Measurements from ENCODE around the gene CCDC60. TPM values are rescaled to one million over a fixed set of nuclear protein-coding genes. Genes with fewer than 3 reads are reported as not detected.

Gene CCDC60
- total and polyA plus RNA-seq, 4 experiments from 2014 or later: not detected

GRCh38 chr12:119373001-119373400 lies 38.5 kb downstream of the CCDC60 start:
- Histone ChIP-seq H3K27ac (ENCODE audit: low read depth, low read length) (no peak overlapping the region), H3K9me3 (ENCODE audit: control insufficient read depth in 1 of 2, low read length in 2 of 2) (no peaks in the 10 kb centered on the region), H3K4me1 (ENCODE audit: insufficient read depth, low read length) (no peaks in the 10 kb centered on the region), H3K36me3 (ENCODE audit: insufficient read depth, low read length) (no peaks in the 10 kb centered on the region), H3K27me3 (ENCODE audit: insufficient read depth, low read length) (no peaks in the 10 kb centered on the region), H3K4me3 (ENCODE audit: low read length in 2 of 2) (no peak overlapping the region)
- Mint-ChIP-seq H3K4me3 (no peak overlapping the region), H3K9me3 (peaks cover 0 to 1% (median 0%) of the 10 kb centered on the region in 8 donors), H3K4me1 (no peaks in the 10 kb centered on the region), H3K27me3 (peaks cover 3 to 8% of the 10 kb centered on the region in 2 donors), H3K36me3 (no peaks in the 10 kb centered on the region), H3K27ac (no peak overlapping the region)
- ChIA-PET CTCF (ENCODE audit: partially characterized antibody) (no interaction called here), POLR2A (ENCODE audit: partially characterized antibody) (no interaction called here)
- no peak for DNase-seq
- intact Hi-C loops (cut with micrococcal nuclease): no loop called here

GRCh38 chr12:119373666-119374065 lies 39.1 kb downstream of the CCDC60 start:
- peaks cover 0 to 1% (median 0%) of the 10 kb centered on the region in 8 donors for H3K9me3 Mint-ChIP-seq
- H3K27me3 Mint-ChIP-seq: peaks cover 3 to 8% of the 10 kb centered on the region in 2 donors
- Histone ChIP-seq H3K4me1 (ENCODE audit: insufficient read depth, low read length) (no peaks in the 10 kb centered on the region), H3K27ac (ENCODE audit: low read depth, low read length) (no peak overlapping the region), H3K9me3 (ENCODE audit: control insufficient read depth in 1 of 2, low read length in 2 of 2) (no peaks in the 10 kb centered on the region), H3K27me3 (ENCODE audit: insufficient read depth, low read length) (no peaks in the 10 kb centered on the region), H3K4me3 (ENCODE audit: low read length in 2 of 2) (no peak overlapping the region), H3K36me3 (ENCODE audit: insufficient read depth, low read length) (no peaks in the 10 kb centered on the region)
- no peak overlapping the region for H3K27ac Mint-ChIP-seq
- H3K4me1 Mint-ChIP-seq: no peaks in the 10 kb centered on the region
- intact Hi-C loops (cut with micrococcal nuclease): no loop called here
- H3K4me3 Mint-ChIP-seq: no peak overlapping the region
- no peak for DNase-seq
- POLR2A ChIA-PET (ENCODE audit: partially characterized antibody): no interaction called here
- CTCF ChIA-PET (ENCODE audit: partially characterized antibody): no interaction called here
- no peaks in the 10 kb centered on the region for H3K36me3 Mint-ChIP-seq

GRCh38 chr12:119374635-119375034 lies 40.1 kb downstream of the CCDC60 start:
- peaks cover 3 to 8% of the 10 kb centered on the region in 2 donors for H3K27me3 Mint-ChIP-seq

GRCh38 chr12:119375075-119375882 lies 40.8 kb downstream of the CCDC60 start:
- Mint-ChIP-seq H3K4me3 (no peak overlapping the region), H3K27me3 (peaks cover 3 to 8% of the 10 kb centered on the region in 2 donors), H3K27ac (no peak overlapping the region), H3K9me3 (peaks cover 0 to 1% (median 0%) of the 10 kb centered on the region in 8 donors), H3K36me3 (no peaks in the 10 kb centered on the region), H3K4me1 (no peaks in the 10 kb centered on the region)
- Histone ChIP-seq H3K4me1 (ENCODE audit: insufficient read depth, low read length) (no peaks in the 10 kb centered on the region), H3K27me3 (ENCODE audit: insufficient read depth, low read length) (no peaks in the 10 kb centered on the region), H3K4me3 (ENCODE audit: low read length in 2 of 2) (no peak overlapping the region), H3K27ac (ENCODE audit: low read depth, low read length) (no peak overlapping the region), H3K36me3 (ENCODE audit: insufficient read depth, low read length) (no peaks in the 10 kb centered on the region), H3K9me3 (ENCODE audit: control insufficient read depth in 1 of 2, low read length in 2 of 2) (no peaks in the 10 kb centered on the region)
- no peak for DNase-seq
- intact Hi-C loops (cut with micrococcal nuclease): no loop called here
- ChIA-PET CTCF (ENCODE audit: partially characterized antibody) (no interaction called here), POLR2A (ENCODE audit: partially characterized antibody) (no interaction called here)

More at GRCh38 chr12:119374635-119375034, 40.1 kb downstream of the CCDC60 start:
- H3K9me3 Mint-ChIP-seq: peaks cover 0 to 1% (median 0%) of the 10 kb centered on the region in 8 donors
- no peaks in the 10 kb centered on the region for H3K4me1 Mint-ChIP-seq
- Histone ChIP-seq H3K27ac (ENCODE audit: low read depth, low read length) (no peak overlapping the region), H3K9me3 (ENCODE audit: control insufficient read depth in 1 of 2, low read length in 2 of 2) (no peaks in the 10 kb centered on the region), H3K36me3 (ENCODE audit: insufficient read depth, low read length) (no peaks in the 10 kb centered on the region), H3K4me1 (ENCODE audit: insufficient read depth, low read length) (no peaks in the 10 kb centered on the region), H3K4me3 (ENCODE audit: low read length in 2 of 2) (no peak overlapping the region), H3K27me3 (ENCODE audit: insufficient read depth, low read length) (no peaks in the 10 kb centered on the region)
- intact Hi-C loops (cut with micrococcal nuclease): no loop called here
- H3K27ac Mint-ChIP-seq: no peak overlapping the region
- no peak overlapping the region for H3K4me3 Mint-ChIP-seq
- H3K36me3 Mint-ChIP-seq: no peaks in the 10 kb centered on the region
- CTCF ChIA-PET (ENCODE audit: partially characterized antibody): no interaction called here
- POLR2A ChIA-PET (ENCODE audit: partially characterized antibody): no interaction called here
- no peak for DNase-seq

GRCh38 chr12:119375883-119376190 lies 41.3 kb downstream of the CCDC60 start:
- Histone ChIP-seq H3K36me3 (ENCODE audit: insufficient read depth, low read length) (no peaks in the 10 kb centered on the region), H3K4me1 (ENCODE audit: insufficient read depth, low read length) (no peaks in the 10 kb centered on the region), H3K9me3 (ENCODE audit: control insufficient read depth in 1 of 2, low read length in 2 of 2) (no peaks in the 10 kb centered on the region), H3K27me3 (ENCODE audit: insufficient read depth, low read length) (no peaks in the 10 kb centered on the region), H3K27ac (ENCODE audit: low read depth, low read length) (no peak overlapping the region), H3K4me3 (ENCODE audit: low read length in 2 of 2) (no peak overlapping the region)
- POLR2A ChIA-PET (ENCODE audit: partially characterized antibody): no interaction called here
- intact Hi-C loops (cut with micrococcal nuclease): no loop called here
- Mint-ChIP-seq H3K36me3 (no peaks in the 10 kb centered on the region), H3K9me3 (peaks cover 0 to 1% (median 0%) of the 10 kb centered on the region in 8 donors), H3K4me1 (no peaks in the 10 kb centered on the region), H3K27me3 (peaks cover 3 to 8% of the 10 kb centered on the region in 2 donors), H3K27ac (no peak overlapping the region), H3K4me3 (no peak overlapping the region)
- CTCF ChIA-PET (ENCODE audit: partially characterized antibody): no interaction called here
- DNase-seq: no peak

- no peaks in the 10 kb centered on the region for H3K27me3 ChIP-seq (ENCODE audit: insufficient read depth, low read length)
- intact Hi-C loops (cut with micrococcal nuclease): no loop called here
- H3K9me3 Mint-ChIP-seq: peaks cover 0 to 4% (median 0%) of the 10 kb centered on the region in 8 donors
- no peaks in the 10 kb centered on the region for H3K4me1 ChIP-seq (ENCODE audit: insufficient read depth, low read length)
- no peak for DNase-seq
- H3K27ac ChIP-seq (ENCODE audit: low read depth, low read length): no peak overlapping the region
- H3K4me3 ChIP-seq (ENCODE audit: low read length in 2 of 2): no peak overlapping the region
- no peak overlapping the region for H3K4me3 Mint-ChIP-seq
- peaks cover 0 to 8% of the 10 kb centered on the region in 2 donors for H3K27me3 Mint-ChIP-seq
- H3K36me3 ChIP-seq (ENCODE audit: insufficient read depth, low read length): no peaks in the 10 kb centered on the region
- no peaks in the 10 kb centered on the region for H3K4me1 Mint-ChIP-seq
- H3K9me3 ChIP-seq (ENCODE audit: control insufficient read depth in 1 of 2, low read length in 2 of 2): no peaks in the 10 kb centered on the region
- POLR2A ChIA-PET (ENCODE audit: partially characterized antibody): no interaction called here
- H3K27ac Mint-ChIP-seq: no peak overlapping the region
- no peaks in the 10 kb centered on the region for H3K36me3 Mint-ChIP-seq
- CTCF ChIA-PET (ENCODE audit: partially characterized antibody): no interaction called here
Observed at GRCh38 chr12:119378903-119379302, 44.4 kb downstream of the CCDC60 start.

- Histone ChIP-seq H3K27me3 (ENCODE audit: insufficient read depth, low read length) (no peaks in the 10 kb centered on the region), H3K27ac (ENCODE audit: low read depth, low read length) (no peak overlapping the region), H3K4me3 (ENCODE audit: low read length in 2 of 2) (no peak overlapping the region), H3K36me3 (ENCODE audit: insufficient read depth, low read length) (no peaks in the 10 kb centered on the region), H3K4me1 (ENCODE audit: insufficient read depth, low read length) (no peaks in the 10 kb centered on the region), H3K9me3 (ENCODE audit: control insufficient read depth in 1 of 2, low read length in 2 of 2) (no peaks in the 10 kb centered on the region)
- no peaks in the 10 kb centered on the region for H3K36me3 Mint-ChIP-seq
- no peak overlapping the region for H3K4me3 Mint-ChIP-seq
- no peaks in the 10 kb centered on the region for H3K4me1 Mint-ChIP-seq
- DNase-seq: no peak
- H3K27ac Mint-ChIP-seq: no peak overlapping the region
- peaks cover 2 to 3% of the 10 kb centered on the region in 2 donors for H3K27me3 Mint-ChIP-seq
- POLR2A ChIA-PET (ENCODE audit: partially characterized antibody): no interaction called here
- CTCF ChIA-PET (ENCODE audit: partially characterized antibody): interaction anchor here (1.4 kb wide), 1 partner anchor 31 kb away, joined by 3 read pairs; no protein-coding TSS in a partner anchor
- H3K9me3 Mint-ChIP-seq: peaks cover 0 to 4% (median 0%) of the 10 kb centered on the region in 8 donors
- intact Hi-C loops (cut with micrococcal nuclease): no loop called here
Observed at GRCh38 chr12:119381471-119382235, 47.1 kb downstream of the CCDC60 start.

Data from CD4-positive, alpha-beta memory T cell (primary cell).